GM21737 (cell line): ENCODE measurements around the gene PTPN4.
A peak's percentile ranks its signal among the peaks of the same experiment; 100 is the strongest.
"Not testable (repeated sequence)": the region's sequence is repeated elsewhere in the genome, so short reads cannot be mapped to it uniquely, and the experiment has no call there.

Experiments
- ATAC-seq: cut with Tn5 transposase; IDR thresholded peaks from one replicate; pipeline ENCODE4 v1.9.1; 2021; ENCODE audit warnings: mild to moderate bottlenecking, moderate library complexity; ENCODE audit not compliant: unreplicated experiment

PTPN4 gene

GRCh38 chr2:119937680-119938079 lies 178.0 kb downstream of the PTPN4 start:
- ATAC-seq = no peak

DNA sequence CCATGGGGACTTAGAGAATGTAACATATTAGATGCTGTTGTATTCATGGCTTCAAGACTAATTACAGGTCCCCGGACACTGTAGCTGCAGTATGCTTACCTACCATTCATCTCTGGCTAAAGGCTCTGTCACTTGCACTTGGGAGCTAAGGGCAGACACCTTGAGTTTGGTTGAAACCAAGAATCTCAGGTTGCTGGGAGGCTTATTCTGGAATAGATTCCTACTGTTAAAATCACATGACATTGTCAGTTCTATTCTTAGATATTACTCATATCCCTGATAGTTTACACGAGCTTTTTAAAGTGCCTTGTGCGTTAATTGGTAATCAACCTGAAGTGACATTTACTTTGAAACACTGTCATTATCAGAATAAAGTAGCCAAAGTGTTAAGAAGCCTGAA lies 180.2 kb downstream of the PTPN4 start:
- no peak for ATAC-seq

- no peak for ATAC-seq
Observed at GRCh38 chr2:119940856-119941255, 181.1 kb downstream of the PTPN4 start.

GRCh38 chr2:119941388-119941787 lies 181.7 kb downstream of the PTPN4 start:
- ATAC-seq = no peak

GRCh38 chr2:119941981-119942513 lies 182.3 kb downstream of the PTPN4 start:
- no peak for ATAC-seq

DNA sequence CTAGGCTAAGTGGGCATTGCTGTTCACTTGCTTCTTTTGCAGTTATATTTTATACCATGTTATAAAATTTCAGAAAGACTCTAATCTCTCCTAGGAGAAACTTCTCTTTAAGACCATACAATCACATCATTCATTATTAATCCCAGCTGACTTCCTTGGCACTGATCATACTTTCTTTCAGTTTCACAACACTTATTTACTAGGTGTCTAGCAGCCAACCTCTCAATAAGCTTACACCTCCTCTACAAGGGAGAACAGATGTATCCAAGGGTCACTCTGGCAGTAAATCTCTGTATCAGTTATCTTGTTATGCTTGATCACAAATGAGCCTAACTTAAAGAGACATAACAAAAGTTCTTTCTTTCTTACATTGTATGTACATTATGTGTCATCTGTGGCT lies 183.3 kb downstream of the PTPN4 start:
- ATAC-seq = no peak

- no peak for ATAC-seq
Observed at GRCh38 chr2:119947535-119947934, 187.8 kb downstream of the PTPN4 start.

DNA sequence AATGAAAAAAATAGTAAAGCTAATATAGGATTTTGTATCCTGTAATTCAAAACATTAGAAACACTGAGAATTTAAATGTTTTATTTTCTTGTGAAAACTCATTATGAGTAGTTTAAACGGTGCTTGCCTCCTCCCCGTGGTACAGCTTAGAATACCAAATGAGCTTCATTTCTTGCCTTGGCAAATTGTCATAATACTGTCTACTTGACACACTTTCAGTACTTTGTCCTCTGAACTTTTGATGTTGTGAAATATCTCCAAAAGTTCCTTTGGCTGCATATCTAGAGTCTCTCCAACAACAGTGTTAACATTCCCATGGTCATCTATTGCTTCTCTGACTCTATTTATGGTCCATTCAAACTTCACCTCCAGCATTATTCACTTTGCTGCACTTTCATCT lies 191.2 kb downstream of the PTPN4 start:
- ATAC-seq = no peak

DNA sequence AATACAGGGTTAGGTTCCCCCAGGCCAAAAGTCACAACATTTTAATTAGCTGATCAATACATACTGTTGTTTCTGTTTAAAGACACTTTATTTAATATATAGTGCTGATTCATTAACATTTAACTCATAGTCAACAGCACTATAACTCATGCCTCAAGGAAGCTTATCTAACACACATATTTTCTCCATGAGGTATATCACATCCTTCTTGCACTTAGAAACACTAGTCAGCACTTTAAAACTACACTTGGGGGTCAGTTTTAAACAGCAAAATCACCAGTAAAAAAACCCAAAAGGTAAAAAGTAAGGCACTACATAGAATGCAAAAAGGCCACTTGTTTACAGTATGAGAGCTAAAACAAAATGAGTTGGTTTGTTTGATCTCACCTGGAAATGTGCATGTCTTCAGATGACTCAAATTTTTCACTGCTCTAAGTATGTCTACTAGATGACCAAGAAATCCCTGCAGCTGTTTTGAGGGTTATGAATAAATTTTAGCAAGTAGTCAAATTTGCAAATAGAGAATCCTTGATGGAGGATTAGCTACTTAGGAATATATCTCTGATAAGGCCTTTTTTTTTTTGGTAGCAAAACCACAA lies 199.0 kb downstream of the PTPN4 start:
- ATAC-seq = no peak

GRCh38 chr2:119960821-119961220 lies 201.1 kb downstream of the PTPN4 start:
- ATAC-seq = no peak

DNA sequence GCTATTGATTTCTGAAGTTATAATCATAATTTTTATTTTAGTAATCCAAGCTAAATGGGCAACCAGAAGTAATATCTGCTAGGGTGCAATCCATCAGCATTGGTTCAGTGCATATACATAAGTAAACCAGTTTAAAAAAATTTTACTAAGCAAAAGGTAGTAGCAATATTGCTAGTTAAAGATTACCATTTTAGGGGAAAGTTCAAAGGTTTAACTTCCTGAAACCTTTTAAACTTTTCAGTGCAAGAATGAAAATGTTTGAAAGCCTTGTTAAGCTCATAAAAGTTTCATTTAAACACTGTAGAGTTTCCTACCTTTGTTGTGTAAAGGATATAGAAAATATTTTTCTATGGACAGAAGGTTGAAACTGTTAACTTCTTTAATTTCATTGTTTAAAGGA lies 222.2 kb downstream of the PTPN4 start:
- ATAC-seq = no peak

DNA sequence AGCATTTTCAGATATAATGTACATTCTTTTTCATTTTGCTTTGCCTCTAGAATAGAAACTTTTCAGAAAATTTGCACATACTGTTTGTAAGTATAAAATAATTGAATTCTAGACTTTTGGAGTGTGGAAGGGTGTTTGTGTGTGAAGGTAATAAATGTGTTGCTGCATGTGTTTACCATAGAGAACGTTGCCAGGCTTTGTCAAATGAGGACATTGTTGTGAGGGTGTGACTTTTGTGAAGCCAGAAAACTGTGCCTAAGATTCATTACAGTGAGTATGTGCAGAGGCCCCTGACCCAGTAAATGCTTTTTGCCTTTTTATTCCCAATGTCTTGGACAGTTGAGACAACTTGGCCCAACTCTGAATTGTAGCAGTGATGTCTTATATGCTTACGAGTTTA lies 222.8 kb downstream of the PTPN4 start:
- no peak for ATAC-seq

DNA sequence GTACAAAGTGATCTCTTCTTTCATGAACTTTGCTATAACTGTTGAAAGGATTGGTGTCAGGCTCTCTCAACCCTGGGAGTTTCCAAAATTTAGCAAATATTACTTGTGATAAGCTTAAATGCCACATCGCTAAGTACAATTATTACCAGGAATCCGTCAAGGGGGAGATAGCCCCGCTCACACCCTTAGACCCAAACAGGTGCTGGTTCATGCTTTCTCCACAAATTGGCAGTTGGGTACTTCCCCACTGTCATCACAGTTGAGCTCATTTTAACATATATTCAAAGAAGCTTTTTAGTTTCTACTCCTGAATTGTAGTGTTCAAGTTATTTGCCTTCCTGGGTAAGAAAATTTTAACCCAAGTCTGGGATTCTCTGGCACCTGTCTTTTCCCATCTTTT lies 223.4 kb downstream of the PTPN4 start:
- ATAC-seq = no peak

DNA sequence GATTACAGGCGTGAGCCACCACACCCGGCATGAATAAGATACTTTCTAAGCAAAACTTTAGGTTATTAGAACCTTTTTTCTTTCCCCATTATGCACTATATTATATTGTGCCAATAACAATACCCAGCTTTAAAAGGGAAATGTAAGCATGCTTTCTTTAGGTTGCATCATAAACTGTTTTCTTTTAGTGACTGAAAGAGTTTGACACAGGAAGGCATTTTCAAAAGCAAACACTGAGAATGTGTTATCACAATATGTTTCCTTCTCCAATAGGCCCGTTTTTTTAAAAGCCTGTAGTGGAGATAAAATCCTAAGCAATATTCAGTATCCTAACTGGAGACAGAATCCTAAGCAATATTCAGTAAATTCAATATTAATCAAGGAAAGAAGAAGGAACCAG lies 236.4 kb downstream of the PTPN4 start:
- no peak for ATAC-seq

DNA sequence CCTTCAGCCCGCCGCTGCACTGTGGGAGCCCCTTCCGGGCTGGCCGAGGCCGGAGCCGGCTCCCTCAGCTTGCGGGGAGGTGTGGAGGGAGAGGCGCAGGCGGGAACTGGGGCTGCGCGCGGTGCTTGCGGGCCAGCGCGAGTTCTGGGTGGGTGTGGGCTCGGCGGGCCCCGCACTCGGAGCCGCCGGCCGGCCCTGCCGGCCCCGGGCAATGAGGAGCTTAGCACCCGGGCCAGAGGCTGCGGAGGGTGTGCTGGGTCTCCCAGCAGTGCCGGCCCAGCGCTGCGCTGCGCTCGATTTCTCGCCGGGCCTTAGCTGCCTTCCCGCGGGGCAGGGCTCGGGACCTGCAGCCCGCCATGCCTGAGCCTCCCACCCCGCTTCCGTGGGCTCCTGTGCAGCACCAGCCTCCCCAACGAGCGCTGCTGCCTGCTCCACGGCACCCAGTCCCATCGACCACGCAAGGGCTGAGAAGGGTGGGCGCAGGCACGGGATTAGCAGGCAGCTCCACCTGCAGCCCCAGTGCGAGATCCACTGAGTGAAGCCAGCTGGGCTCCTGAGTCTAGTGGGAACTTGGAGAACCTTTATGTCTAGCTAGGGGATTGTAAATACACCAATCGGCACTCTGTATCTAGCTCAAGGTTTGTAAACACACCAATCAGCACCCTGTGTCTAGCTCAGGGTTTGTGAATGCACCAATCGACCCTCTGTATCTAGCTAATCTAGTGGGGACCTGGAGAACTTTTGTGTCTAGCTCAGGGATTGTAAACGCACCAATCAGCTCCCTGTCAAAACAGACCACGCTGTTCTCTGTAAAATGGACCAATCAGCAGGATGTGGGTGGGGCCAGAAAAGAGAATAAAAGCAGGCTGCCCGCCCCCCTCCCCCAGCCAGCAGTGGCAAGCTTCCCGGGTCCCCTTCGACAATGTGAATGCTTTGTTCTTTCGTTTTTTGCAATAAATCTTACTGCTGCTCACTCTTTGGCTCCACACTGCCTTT lies 237.5 kb downstream of the PTPN4 start:
- not testable (repeated sequence) for ATAC-seq

DNA sequence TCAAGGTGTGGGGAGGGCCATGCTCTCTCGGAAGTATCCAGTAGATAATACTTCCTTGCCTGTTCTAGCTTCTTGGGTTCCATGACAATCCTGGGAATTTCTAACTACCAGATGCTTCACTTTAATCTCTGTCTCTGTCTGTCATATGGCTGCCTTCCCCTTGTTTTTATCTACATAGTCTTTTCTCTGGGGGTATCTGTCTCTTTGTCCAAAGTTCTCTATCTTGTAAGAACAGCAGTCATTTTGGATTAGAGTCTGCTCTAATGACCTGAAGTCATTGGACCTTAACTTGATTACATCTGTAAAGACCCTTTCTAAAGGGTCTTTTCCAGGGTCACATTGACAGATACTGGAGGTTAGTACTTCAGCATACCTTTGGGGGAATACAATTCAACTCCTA lies 241.7 kb downstream of the PTPN4 start:
- no peak for ATAC-seq

DNA sequence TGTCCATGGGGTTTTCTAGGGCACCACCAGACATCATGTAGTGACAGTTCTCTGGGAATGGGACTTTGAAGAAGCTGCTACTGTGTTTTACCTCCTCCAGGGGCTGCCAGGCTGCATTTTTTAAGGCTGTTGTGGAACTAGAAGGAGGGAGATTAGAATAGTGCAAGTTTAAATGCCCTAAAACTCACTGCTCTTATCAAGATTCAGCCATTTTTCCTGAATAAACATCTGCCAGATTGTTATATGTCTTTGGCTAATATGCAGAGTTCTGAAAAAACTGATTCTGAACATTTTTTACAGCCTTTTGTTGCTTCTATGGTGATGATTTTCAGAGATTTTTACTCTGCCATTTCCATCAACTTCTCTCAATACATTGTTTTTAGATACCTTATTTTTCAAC lies 244.5 kb downstream of the PTPN4 start:
- no peak for ATAC-seq

DNA sequence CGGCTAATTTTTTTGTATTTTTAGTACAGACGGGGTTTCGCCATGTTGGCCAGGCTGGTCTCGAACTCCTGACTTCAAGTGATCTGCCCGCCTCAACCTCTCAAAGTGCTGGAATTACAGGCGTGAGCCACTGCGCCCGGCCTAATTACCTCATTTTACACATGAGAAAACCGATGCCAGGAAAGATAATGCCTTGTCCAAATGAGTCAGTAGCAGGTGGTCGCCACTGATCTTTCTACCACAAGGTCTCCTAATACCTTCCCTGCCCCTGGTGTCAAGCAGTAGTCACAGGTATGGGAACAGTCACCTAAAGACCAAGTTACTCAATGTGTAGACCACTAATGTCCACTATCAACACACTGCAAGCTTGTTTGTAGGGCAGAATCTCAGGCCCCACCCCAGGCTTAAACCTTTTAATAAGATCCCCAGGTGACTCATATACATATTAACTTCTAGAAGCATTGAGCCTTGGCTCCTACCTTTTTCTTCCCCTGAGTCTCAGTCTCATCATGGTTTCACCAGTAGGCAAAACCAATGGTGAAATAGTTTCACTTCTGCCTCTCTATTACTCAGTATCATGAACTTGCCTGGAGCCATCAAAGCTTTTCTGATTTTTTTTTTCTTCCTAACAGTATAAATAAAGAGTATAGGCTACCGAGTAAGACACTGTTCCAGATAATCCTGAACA lies 246.3 kb downstream of the PTPN4 start:
- peak; percentile 95 for ATAC-seq

- ATAC-seq = no peak
Observed at GRCh38 chr2:120007851-120008250, 248.1 kb downstream of the PTPN4 start.

DNA sequence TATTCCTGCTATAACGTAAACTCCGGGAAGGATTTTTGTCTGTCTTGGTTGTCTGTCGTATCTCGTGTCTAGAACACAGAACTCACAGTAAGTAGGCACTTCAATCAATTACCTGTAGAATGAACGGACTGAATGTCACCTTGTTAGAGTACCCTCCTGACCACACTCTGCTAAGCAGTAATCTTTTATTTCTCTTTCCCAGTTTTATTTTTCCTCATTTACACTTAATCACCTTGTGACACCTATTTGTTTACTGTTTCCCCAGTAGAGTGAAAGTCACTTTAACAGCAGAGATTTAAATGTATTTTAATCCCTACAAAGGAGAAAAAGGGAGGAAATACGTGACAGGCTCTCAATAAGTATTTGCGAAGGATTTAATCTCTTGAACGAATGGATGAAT lies 252.6 kb downstream of the PTPN4 start:
- ATAC-seq = no peak

- peak; percentile 96 for ATAC-seq
Observed at GRCh38 chr2:120012771-120013596, 253.3 kb downstream of the PTPN4 start, which contains the start of gene EPB41L5. Gene EPB41L5, plus strand, starts transcription at chr2:120013077. Its CDS starts 6,008 bp downstream, at chr2:120019085.
